Left ventricle myocardium inferior (tissue), 1 donor: ENCODE results near the gene SLC39A11. TPM values are rescaled to one million over a fixed set of nuclear protein-coding genes. Genes with fewer than 3 reads are reported as not detected.

ENCODE experiments used
- DNase-seq: peaks from one replicate; pipeline ENCODE4 v3.0.0-alpha.2; 2020
- H3K27ac ChIP-seq: fragments of 200-600 bp; replicated peaks from 2 replicates; pipeline ENCODE4 v1.8.0; 2021
- H3K27me3 ChIP-seq: fragments of 200-600 bp; 2 replicates; pipeline ENCODE4 v1.8.0; 2021; ENCODE audit warnings: low read depth
- H3K36me3 ChIP-seq: fragments of 200-600 bp; 2 replicates; pipeline ENCODE4 v1.8.0; 2021
- H3K4me1 ChIP-seq: fragments of 200-600 bp; 2 replicates; pipeline ENCODE4 v1.8.0; 2021
- H3K4me3 ChIP-seq: fragments of 200-600 bp; 2 replicates; pipeline ENCODE4 v1.8.0; 2021; ENCODE audit warnings: mild to moderate bottlenecking, moderate library complexity
- H3K9me3 ChIP-seq: fragments of 200-600 bp; replicated peaks from 2 replicates; pipeline ENCODE4 v1.8.0; 2021
- intact Hi-C: fragments of 100-400 bp; cut with micrococcal nuclease; formaldehyde crosslinking; loops from one replicate; pipeline ENCODE4 v1.11.0; 2022
- total RNA-seq: library from RNA; stranded (reverse); fragmentation: NEBNext Ultra II Directional; extraction: Animal tissue kit (Norgen Biotek cat#: 25700); gene quantifications from one replicate; pipeline ENCODE4 v1.2.1, GENCODE V29; 2021
- TF ChIP-seq, protein P1 (sequence below): fragments of 200-600 bp; IDR thresholded peaks from 2 replicates; pipeline ENCODE4 v1.8.0; 2021; ENCODE audit warnings: antibody characterized with exemption, mild to moderate bottlenecking, borderline replicate concordance
- donor health status: DM: no; HTN: yes; CAD: no; lungs with severe emphysema.

The SLC39A11 gene
- total RNA-seq, 1 donor from 2014 or later: 6.4 TPM

GRCh38 chr17:73119631-73120030 is 27.1 kb upstream of the SLC39A11 start:
- Histone ChIP-seq H3K9me3 (no peaks in the 10 kb centered on the region), H3K27me3 (peaks cover 10% of the 10 kb centered on the region), H3K27ac (no peak overlapping the region), H3K36me3 (no peaks in the 10 kb centered on the region), H3K4me1 (no peaks in the 10 kb centered on the region), H3K4me3 (no peak overlapping the region)
- TF ChIP-seq, protein P1, sequence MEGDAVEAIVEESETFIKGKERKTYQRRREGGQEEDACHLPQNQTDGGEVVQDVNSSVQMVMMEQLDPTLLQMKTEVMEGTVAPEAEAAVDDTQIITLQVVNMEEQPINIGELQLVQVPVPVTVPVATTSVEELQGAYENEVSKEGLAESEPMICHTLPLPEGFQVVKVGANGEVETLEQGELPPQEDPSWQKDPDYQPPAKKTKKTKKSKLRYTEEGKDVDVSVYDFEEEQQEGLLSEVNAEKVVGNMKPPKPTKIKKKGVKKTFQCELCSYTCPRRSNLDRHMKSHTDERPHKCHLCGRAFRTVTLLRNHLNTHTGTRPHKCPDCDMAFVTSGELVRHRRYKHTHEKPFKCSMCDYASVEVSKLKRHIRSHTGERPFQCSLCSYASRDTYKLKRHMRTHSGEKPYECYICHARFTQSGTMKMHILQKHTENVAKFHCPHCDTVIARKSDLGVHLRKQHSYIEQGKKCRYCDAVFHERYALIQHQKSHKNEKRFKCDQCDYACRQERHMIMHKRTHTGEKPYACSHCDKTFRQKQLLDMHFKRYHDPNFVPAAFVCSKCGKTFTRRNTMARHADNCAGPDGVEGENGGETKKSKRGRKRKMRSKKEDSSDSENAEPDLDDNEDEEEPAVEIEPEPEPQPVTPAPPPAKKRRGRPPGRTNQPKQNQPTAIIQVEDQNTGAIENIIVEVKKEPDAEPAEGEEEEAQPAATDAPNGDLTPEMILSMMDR: no peak
- intact Hi-C loops: no loop called here
- DNase-seq: no peak

GRCh38 chr17:73118951-73119391 is 26.5 kb upstream of the SLC39A11 start:
- no peak overlapping the region for H3K27ac ChIP-seq
- no peak for DNase-seq
- H3K36me3 ChIP-seq: no peaks in the 10 kb centered on the region
- H3K9me3 ChIP-seq: no peaks in the 10 kb centered on the region
- no peak overlapping the region for H3K4me3 ChIP-seq
- TF ChIP-seq, protein P1: no peak
- intact Hi-C loops: no loop called here
- H3K27me3 ChIP-seq: peaks cover 10% of the 10 kb centered on the region
- H3K4me1 ChIP-seq: no peaks in the 10 kb centered on the region

DNA sequence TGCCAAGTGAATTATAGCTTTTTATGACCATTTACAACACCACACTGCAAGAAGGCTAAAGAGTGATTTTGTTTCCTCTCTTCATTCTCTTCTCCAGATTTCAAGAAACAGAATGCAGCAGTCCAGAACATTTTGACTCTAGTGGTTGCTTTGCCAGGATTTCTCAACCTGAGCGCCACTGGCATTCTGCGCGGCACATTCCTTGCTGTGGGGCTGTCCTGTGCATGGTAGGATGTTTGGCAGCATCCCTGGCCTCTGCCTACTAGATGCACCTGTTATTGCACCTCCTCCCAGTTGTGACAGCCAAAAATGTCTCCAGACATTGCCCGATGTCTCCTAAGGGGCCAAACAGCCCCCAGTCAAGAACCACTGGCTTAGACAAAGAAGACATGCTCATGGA is 25.7 kb upstream of the SLC39A11 start:
- no peak for DNase-seq

GRCh38 chr17:73112246-73112645 is 19.8 kb upstream of the SLC39A11 start:
- no peaks in the 10 kb centered on the region for H3K9me3 ChIP-seq
- H3K27me3 ChIP-seq: peaks cover 17% of the 10 kb centered on the region
- no peak overlapping the region for H3K4me3 ChIP-seq
- no peak overlapping the region for H3K27ac ChIP-seq
- H3K36me3 ChIP-seq: no peaks in the 10 kb centered on the region
- no peak for DNase-seq
- intact Hi-C loops: no loop called here
- no peaks in the 10 kb centered on the region for H3K4me1 ChIP-seq
- TF ChIP-seq, protein P1: no peak

More for the DNA sequence above, 25.7 kb upstream of the SLC39A11 start:
- peaks cover 17% of the 10 kb centered on the region for H3K27me3 ChIP-seq
- no peak overlapping the region for H3K27ac ChIP-seq
- no peaks in the 10 kb centered on the region for H3K4me1 ChIP-seq
- H3K9me3 ChIP-seq: no peaks in the 10 kb centered on the region
- H3K4me3 ChIP-seq: no peak overlapping the region
- no peaks in the 10 kb centered on the region for H3K36me3 ChIP-seq
- TF ChIP-seq, protein P1: no peak
- intact Hi-C loops: no loop called here

- no peaks in the 10 kb centered on the region for H3K9me3 ChIP-seq
- H3K27ac ChIP-seq: no peak overlapping the region
- intact Hi-C loops: no loop called here
- TF ChIP-seq, protein P1: no peak
- DNase-seq: no peak
- no peaks in the 10 kb centered on the region for H3K36me3 ChIP-seq
- peaks cover 17% of the 10 kb centered on the region for H3K27me3 ChIP-seq
- H3K4me1 ChIP-seq: no peaks in the 10 kb centered on the region
- H3K4me3 ChIP-seq: no peak overlapping the region
Measured at GRCh38 chr17:73111386-73111785, 18.9 kb upstream of the SLC39A11 start.

GRCh38 chr17:73107191-73107590 is 14.7 kb upstream of the SLC39A11 start:
- Histone ChIP-seq H3K36me3 (no peaks in the 10 kb centered on the region), H3K4me3 (no peak overlapping the region), H3K4me1 (no peaks in the 10 kb centered on the region), H3K27ac (no peak overlapping the region), H3K27me3 (peaks cover 6% of the 10 kb centered on the region), H3K9me3 (peaks cover 13% of the 10 kb centered on the region)
- TF ChIP-seq, protein P1: no peak
- intact Hi-C loops: no loop called here
- no peak for DNase-seq
